H1 (cell line): Measurements from ENCODE around the gene CTDNEP1. TPM values are rescaled to one million over a fixed set of nuclear protein-coding genes. Genes with fewer than 3 reads are reported as not detected.

Experiments
- BRCA1 ChIP-seq: IDR thresholded peaks from 2 replicates; pipeline ENCODE4 v1.6.1; 2012; ENCODE audit warnings: low read depth, low read length, improper control_type of control experiment
- CHD1 ChIP-seq: IDR thresholded peaks from 2 replicates; pipeline ENCODE4 v1.6.1; 2012; ENCODE audit warnings: low read depth, low read length, improper control_type of control experiment
- CHD2 ChIP-seq: IDR thresholded peaks from 2 replicates; pipeline ENCODE4 v1.6.1; 2012; ENCODE audit warnings: low read length, improper control_type of control experiment
- CREB1 ChIP-seq: IDR thresholded peaks from 2 replicates; pipeline ENCODE4 v1.6.1; 2012; ENCODE audit warnings: inconsistent platforms
- EZH2 ChIP-seq: fragments of 200-600 bp; sonication (generic); IDR thresholded peaks from 2 replicates; pipeline ENCODE4 v1.7.1; 2012; ENCODE audit warnings: low read depth, mild to moderate bottlenecking, moderate library complexity, low read length, inconsistent platforms; ENCODE audit not compliant: severe bottlenecking
- GTF2F1 ChIP-seq: IDR thresholded peaks from 2 replicates; pipeline ENCODE4 v1.6.1; 2012; ENCODE audit warnings: low read depth, low read length, improper control_type of control experiment, borderline replicate concordance
- HDAC6 ChIP-seq: IDR thresholded peaks from one replicate; pipeline ENCODE4 v1.7.1; 2012; ENCODE audit warnings: low read depth, mild to moderate bottlenecking, inconsistent platforms, low read length, moderate library complexity
- JUN ChIP-seq: IDR thresholded peaks from 2 replicates; pipeline ENCODE4 v1.6.1; 2011; ENCODE audit warnings: low read depth, mild to moderate bottlenecking, improper control_type of control experiment, low read length
- NRF1 ChIP-seq: IDR thresholded peaks from 2 replicates; pipeline ENCODE4 v1.6.1; 2011; ENCODE audit warnings: mild to moderate bottlenecking, low read depth, low read length, improper control_type of control experiment
- PHF8 ChIP-seq: fragments of 200-600 bp; sonication (generic); conservative IDR thresholded peaks from 2 replicates; pipeline ENCODE4 v1.7.1; 2012; ENCODE audit warnings: low read depth, mild to moderate bottlenecking, inconsistent platforms, low read length, moderate library complexity
- POLR2AphosphoS5 ChIP-seq: IDR thresholded peaks from 2 replicates; pipeline ENCODE4 v1.6.1; 2011; ENCODE audit warnings: low read depth, low read length
- POU5F1 ChIP-seq: IDR thresholded peaks from 2 replicates; pipeline ENCODE4 v1.6.1; 2011; ENCODE audit warnings: low read depth, mild to moderate bottlenecking, low read length, moderate library complexity
- RAD21 ChIP-seq, 2 experiments: IDR thresholded peaks in 1 of 2; conservative IDR thresholded peaks in 1 of 2; 2 replicates each; pipeline ENCODE4 v1.6.1; 2011; ENCODE audit warnings: low read depth in 2 of 2, low read length in 2 of 2, improper control_type of control experiment in 1 of 2, inconsistent platforms in 1 of 2, mild to moderate bottlenecking in 1 of 2, moderate library complexity in 1 of 2
- RFX5 ChIP-seq: IDR thresholded peaks from 2 replicates; pipeline ENCODE4 v1.6.1; 2011; ENCODE audit warnings: low read depth, low read length, improper control_type of control experiment, borderline replicate concordance
- RXRA ChIP-seq: IDR thresholded peaks from 2 replicates; pipeline ENCODE4 v1.6.1; 2011; ENCODE audit warnings: low read depth, mild to moderate bottlenecking, low read length, moderate library complexity; ENCODE audit not compliant: insufficient read depth
- SIX5 ChIP-seq: IDR thresholded peaks from 2 replicates; pipeline ENCODE4 v1.6.1; 2011; ENCODE audit warnings: mild to moderate bottlenecking, low read depth, low read length
- SUZ12 ChIP-seq: fragments of 200-600 bp; sonication (generic); IDR thresholded peaks from 2 replicates; pipeline ENCODE4 v1.6.1; 2012; ENCODE audit warnings: mild to moderate bottlenecking, inconsistent platforms, low read length, moderate library complexity, mixed read lengths
- TAF1 ChIP-seq: IDR thresholded peaks from 2 replicates; pipeline ENCODE4 v1.6.1; 2011; ENCODE audit warnings: mild to moderate bottlenecking, low read depth, low read length
- TAF7 ChIP-seq: optimal IDR thresholded peaks from 2 replicates; pipeline ENCODE3; 2011; ENCODE audit warnings: low read depth, mild to moderate bottlenecking, inconsistent platforms, low read length, moderate library complexity, borderline replicate concordance
- TCF12 ChIP-seq: IDR thresholded peaks from 2 replicates; pipeline ENCODE4 v1.6.1; 2011; ENCODE audit warnings: low read depth, mild to moderate bottlenecking, low read length
- YY1 ChIP-seq: IDR thresholded peaks from 2 replicates; pipeline ENCODE4 v1.6.1; 2011; ENCODE audit warnings: low read depth, mild to moderate bottlenecking, low read length
- polyA plus RNA-seq, 7 experiments: library from polyadenylated mRNA; depleted of rRNA in 3 of 7; stranded (reverse) in 5 of 7; unstranded in 2 of 7; fragments of >200 nt in 5 of 7; fragments of 200-250 nt in 2 of 7; gene quantifications; 1 replicate in 5 of 7; 2 replicates in 1 of 7; 4 replicates in 1 of 7; pipeline versions ENCODE4 v1.2.1 to v1.2.3, GENCODE V29; 2011 to 2013; ENCODE audit warnings: missing spikeins in 2 of 7, mixed read lengths in 2 of 7
- total RNA-seq: library from RNA; stranded (reverse); fragmentation: NEBNext Ultra II Directional; extraction: Animal tissue kit (Norgen Biotek cat#: 25700); gene quantifications from 2 replicates; pipeline ENCODE4 v1.2.1, GENCODE V29; 2021
- TF ChIP-seq, protein P1 (sequence below): IDR thresholded peaks from 2 replicates; pipeline ENCODE4 v1.6.1; 2011; ENCODE audit warnings: low read length, improper control_type of control experiment
- TF ChIP-seq, protein P2 (sequence below): IDR thresholded peaks from 2 replicates; pipeline ENCODE4 v1.6.1; 2011; ENCODE audit warnings: low read depth, mild to moderate bottlenecking, low read length; ENCODE audit not compliant: insufficient read depth

The CTDNEP1 gene
- total and polyA plus RNA-seq, 2 of the 8 experiments (the other 6 are each of a cell fraction or from before 2014, with no cell fraction given): 114 to 123 TPM

DNA sequence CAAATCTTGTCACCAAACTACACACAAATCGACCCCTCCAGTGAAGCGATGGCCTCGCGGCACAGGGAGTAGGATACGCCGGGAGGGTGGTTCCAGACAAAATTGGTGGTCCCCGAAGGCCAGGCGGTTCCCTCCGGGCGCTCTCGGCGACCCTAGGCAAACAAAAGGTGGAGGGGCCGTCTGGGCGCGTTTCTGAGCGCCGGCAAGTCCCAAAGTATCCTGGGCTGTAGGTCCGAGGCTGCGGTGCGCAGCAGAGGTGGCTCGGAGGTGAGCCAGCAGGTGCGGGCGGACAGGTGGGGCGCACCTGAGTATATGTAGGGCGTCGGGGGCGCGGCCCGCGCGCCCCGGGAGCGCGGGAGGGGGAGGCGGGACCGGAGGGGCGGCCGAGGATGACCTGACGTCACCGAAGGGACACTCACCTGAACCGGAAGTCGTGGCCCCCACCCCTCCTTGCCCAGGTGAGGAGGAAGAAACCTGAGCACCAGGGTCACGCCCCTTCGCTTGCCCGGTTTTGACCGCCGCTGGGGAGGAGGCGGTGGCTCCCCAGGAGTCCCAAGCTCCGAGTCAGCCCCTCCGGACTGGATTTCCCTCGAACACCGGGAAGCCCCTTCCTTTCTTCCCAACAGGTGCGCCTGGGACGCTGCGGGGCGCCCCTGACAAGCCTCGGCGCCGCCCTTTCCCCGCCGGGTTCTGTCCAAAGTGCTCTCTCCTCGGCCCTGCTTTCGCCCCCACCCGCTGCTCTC lies 10.8 kb upstream of the CTDNEP1 start, which contains the start of gene CLDN7 (continued):
- TF ChIP-seq EZH2 (no peak), RFX5 (no peak), CREB1 (peak; percentile 89), NRF1 (peak; percentile 30; the same call in 1 of the 2 replicates), SUZ12 (no peak), RAD21 (IDR thresholded peaks at IDR 0.05 in 1 of 2, conservative IDR thresholded peaks at IDR 0.05 in 1 of 2; ENCODE audit: low read depth in 2 of 2, low read length in 2 of 2) (no peak; a peak in 1 of 4 replicates), GTF2F1 (peak; percentile 93), CHD2 (no peak), YY1 (0 out of 2 replicates have a peak, but pooled peaks have one; percentile 9), RXRA (no peak), TAF1 (peak; percentile 98), PHF8 (peak; percentile 77), HDAC6 (no peak), POLR2AphosphoS5 (peak; percentile 98), SIX5 (no peak; the same call in 1 of the 2 replicates), CHD1 (peak; percentile 60; the same call in 1 of the 2 replicates), JUN (no peak), TCF12 (peak; percentile 86; the same call in 1 of the 2 replicates), BRCA1 (no peak), TAF7 (peak; percentile 98), POU5F1 (no peak)
- TF ChIP-seq, protein P1, sequence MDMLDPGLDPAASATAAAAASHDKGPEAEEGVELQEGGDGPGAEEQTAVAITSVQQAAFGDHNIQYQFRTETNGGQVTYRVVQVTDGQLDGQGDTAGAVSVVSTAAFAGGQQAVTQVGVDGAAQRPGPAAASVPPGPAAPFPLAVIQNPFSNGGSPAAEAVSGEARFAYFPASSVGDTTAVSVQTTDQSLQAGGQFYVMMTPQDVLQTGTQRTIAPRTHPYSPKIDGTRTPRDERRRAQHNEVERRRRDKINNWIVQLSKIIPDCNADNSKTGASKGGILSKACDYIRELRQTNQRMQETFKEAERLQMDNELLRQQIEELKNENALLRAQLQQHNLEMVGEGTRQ: no peak
- TF ChIP-seq, protein P2, sequence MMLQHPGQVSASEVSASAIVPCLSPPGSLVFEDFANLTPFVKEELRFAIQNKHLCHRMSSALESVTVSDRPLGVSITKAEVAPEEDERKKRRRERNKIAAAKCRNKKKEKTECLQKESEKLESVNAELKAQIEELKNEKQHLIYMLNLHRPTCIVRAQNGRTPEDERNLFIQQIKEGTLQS: no peak
